HG03457 (cell line): ENCODE measurements around the gene GOLGA8J.
"Not testable (repeated sequence)": the region's sequence is repeated elsewhere in the genome, so short reads cannot be mapped to it uniquely, and the experiment has no call there.

Experiments used
- ATAC-seq: cut with Tn5 transposase; IDR thresholded peaks from one replicate; pipeline ENCODE4 v1.9.1; 2021; ENCODE audit warnings: moderate number of reproducible peaks; ENCODE audit not compliant: unreplicated experiment

GOLGA8J gene

GRCh38 chr15:30073915-30074314 lies 8.8 kb upstream of the GOLGA8J start:
- no peak for ATAC-seq

- not testable (repeated sequence) for ATAC-seq
These were observed 1.9 kb upstream of the GOLGA8J start for GRCh38 chr15:30080816-30081215.

DNA sequence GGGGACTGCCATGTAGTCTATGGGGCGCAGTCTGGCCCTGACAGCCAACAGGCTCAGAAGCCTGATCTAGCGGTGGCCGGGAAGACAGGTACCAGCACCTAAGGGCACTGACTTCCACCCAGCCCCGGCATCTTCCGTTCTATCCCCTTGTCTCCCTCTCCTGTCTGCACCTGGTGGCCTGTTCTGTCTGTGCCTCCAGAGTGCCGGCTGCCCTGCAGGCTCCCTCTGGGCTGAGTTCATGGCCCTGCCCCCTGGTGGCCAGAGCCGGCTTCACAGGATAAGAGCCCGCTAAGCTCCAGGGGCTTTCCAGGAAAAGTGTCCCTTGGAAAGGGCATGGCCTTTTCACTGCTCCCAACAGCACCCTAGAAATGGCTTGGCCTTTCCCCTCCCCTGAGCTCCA lies 15.1 kb downstream of the GOLGA8J start:
- ATAC-seq, result not testable (repeated sequence)

- ATAC-seq, result not testable (repeated sequence)
These were observed 20.1 kb downstream of the GOLGA8J start for GRCh38 chr15:30102890-30103289.

GRCh38 chr15:30103941-30104507 lies 21.3 kb downstream of the GOLGA8J start:
- ATAC-seq, result not testable (repeated sequence)

DNA sequence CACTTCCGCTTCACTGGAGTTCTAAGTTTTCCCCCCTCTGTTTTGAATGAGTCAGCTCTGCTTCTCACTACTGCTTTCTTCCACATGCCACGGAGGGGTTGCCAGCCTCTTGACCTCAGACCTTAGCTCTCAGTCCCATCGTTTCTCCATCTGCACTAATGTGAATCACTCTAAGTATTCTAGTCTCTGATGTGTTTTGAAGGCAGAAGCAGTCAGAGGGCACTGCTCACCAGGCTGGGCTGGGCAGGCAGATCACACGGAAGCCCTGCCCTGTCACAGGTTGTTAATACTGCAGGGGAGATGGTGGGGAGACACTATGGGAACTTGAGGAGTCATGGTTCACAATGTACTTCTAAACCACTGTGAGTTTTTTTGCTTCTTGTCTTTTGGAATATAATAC lies 27.8 kb downstream of the GOLGA8J start:
- ATAC-seq, result not testable (repeated sequence)

GRCh38 chr15:30130066-30130465 lies 47.3 kb downstream of the GOLGA8J start:
- ATAC-seq, result not testable (repeated sequence)

GRCh38 chr15:30134751-30135150 lies 52.0 kb downstream of the GOLGA8J start, which contains the start of gene GOLGA8T:
GOLGA8T (plus strand) TSS chr15:30135051; CDS start chr15:30135149, 98 bp downstream.
- not testable (repeated sequence) for ATAC-seq
